Measurements from ENCODE around the gene ZNF880.

Gene ZNF880

GRCh38 chr19:52397310-52398080 lies 27.8 kb downstream of the ZNF880 start, which contains the start of gene ZNF528:
Gene ZNF528 (plus strand): TSS chr19:52397849. CDS start chr19:52402014, 4,165 bp downstream.
- Histone ChIP-seq H3K36me3 (ENCODE audit: insufficient read depth, low read length) (no peaks in the 10 kb centered on the region), H3K9me3 (ENCODE audit: insufficient read depth, low read depth, low read length) (no peaks in the 10 kb centered on the region), H3K79me2 (ENCODE audit: insufficient read depth, low read length) (peaks cover 40% of the 10 kb centered on the region), H3K4me1 (ENCODE audit: insufficient read depth, low read length, poor library complexity, severe bottlenecking) (peaks cover 6% of the 10 kb centered on the region), H3K27me3 (ENCODE audit: insufficient read depth, low read length, poor library complexity, severe bottlenecking) (no peaks in the 10 kb centered on the region), H4K20me1 (ENCODE audit: insufficient read depth, low read length, poor library complexity, severe bottlenecking) (no peaks in the 10 kb centered on the region), H3K4me2 (ENCODE audit: low read depth, low read length, poor library complexity, severe bottlenecking) (peak within 1 kb of the TSS; percentile 74), H3K9me2 (replicated peaks; ENCODE audit: low read depth, low read length) (no peaks in the 10 kb centered on the region), H3F3A (ENCODE audit: low read depth) (no peaks in the 10 kb centered on the region), H3K9ac (ENCODE audit: low read depth, low read length, poor library complexity, severe bottlenecking) (peak within 1 kb of the TSS; percentile 90), H2AFZ (ENCODE audit: low read length) (peak within 1 kb of the TSS; percentile 56), H3K4me3 (ENCODE audit: low read length, poor library complexity, severe bottlenecking) (peak within 1 kb of the TSS; percentile 80)
- TF ChIP-seq EZH2phosphoT487 (IDR thresholded peaks at IDR 0.05; ENCODE audit: borderline replicate concordance), result no peak
- no peak for TF ChIP-seq CTCF (conservative IDR thresholded peaks at IDR 0.05; ENCODE audit: low read length)

- peak overlapping the region; percentile 68 for H3K4me2 ChIP-seq (ENCODE audit: low read depth, low read length, poor library complexity, severe bottlenecking)
- no peaks in the 10 kb centered on the region for H3K9me3 ChIP-seq (ENCODE audit: insufficient read depth, low read depth, low read length)
- no peaks in the 10 kb centered on the region for H3F3A ChIP-seq (ENCODE audit: low read depth)
- H3K4me3 ChIP-seq (ENCODE audit: low read length, poor library complexity, severe bottlenecking), result peak overlapping the region; percentile 80
- no peaks in the 10 kb centered on the region for H3K36me3 ChIP-seq (ENCODE audit: insufficient read depth, low read length)
- peak overlapping the region; percentile 90 for H3K9ac ChIP-seq (ENCODE audit: low read depth, low read length, poor library complexity, severe bottlenecking)
- H3K79me2 ChIP-seq (ENCODE audit: insufficient read depth, low read length), result peaks cover 40% of the 10 kb centered on the region
- H4K20me1 ChIP-seq (ENCODE audit: insufficient read depth, low read length, poor library complexity, severe bottlenecking), result no peaks in the 10 kb centered on the region
- no peaks in the 10 kb centered on the region for H3K9me2 ChIP-seq (replicated peaks; ENCODE audit: low read depth, low read length)
- peak overlapping the region; percentile 56; the same call in 1 of the 2 replicates for H2AFZ ChIP-seq (ENCODE audit: low read length)
- H3K4me1 ChIP-seq (ENCODE audit: insufficient read depth, low read length, poor library complexity, severe bottlenecking), result peaks cover 6% of the 10 kb centered on the region
- peak; percentile 30; the same call in 1 of the 2 replicates for TF ChIP-seq CTCF (conservative IDR thresholded peaks at IDR 0.05; ENCODE audit: low read length)
- TF ChIP-seq EZH2phosphoT487 (IDR thresholded peaks at IDR 0.05; ENCODE audit: borderline replicate concordance), result no peak
- H3K27me3 ChIP-seq (ENCODE audit: insufficient read depth, low read length, poor library complexity, severe bottlenecking), result no peaks in the 10 kb centered on the region
These were observed 28.3 kb downstream of the ZNF880 start for GRCh38 chr19:52398081-52398441.

GRCh38 chr19:52410276-52410675 lies 40.6 kb downstream of the ZNF880 start:
- H3K9me2 ChIP-seq (replicated peaks; ENCODE audit: low read depth, low read length), result no peaks in the 10 kb centered on the region
- H3K36me3 ChIP-seq (ENCODE audit: insufficient read depth, low read length), result peaks cover 30% of the 10 kb centered on the region; the same call in 1 of the 2 replicates
- H3F3A ChIP-seq (ENCODE audit: low read depth), result no peaks in the 10 kb centered on the region

More at GRCh38 chr19:52410276-52410675, 40.6 kb downstream of the ZNF880 start:
- H4K20me1 ChIP-seq (ENCODE audit: insufficient read depth, low read length, poor library complexity, severe bottlenecking), result no peaks in the 10 kb centered on the region
- no peaks in the 10 kb centered on the region for H3K27me3 ChIP-seq (ENCODE audit: insufficient read depth, low read length, poor library complexity, severe bottlenecking)
- no peak overlapping the region for H3K4me3 ChIP-seq (ENCODE audit: low read length, poor library complexity, severe bottlenecking)
- H3K79me2 ChIP-seq (ENCODE audit: insufficient read depth, low read length), result no peaks in the 10 kb centered on the region
- H3K9ac ChIP-seq (ENCODE audit: low read depth, low read length, poor library complexity, severe bottlenecking), result no peak overlapping the region
- no peak overlapping the region for H2AFZ ChIP-seq (ENCODE audit: low read length)
- H3K9me3 ChIP-seq (ENCODE audit: insufficient read depth, low read depth, low read length), result peaks cover 16% of the 10 kb centered on the region; the same call in 1 of the 2 replicates
- H3K4me1 ChIP-seq (ENCODE audit: insufficient read depth, low read length, poor library complexity, severe bottlenecking), result no peaks in the 10 kb centered on the region
- no peak overlapping the region for H3K4me2 ChIP-seq (ENCODE audit: low read depth, low read length, poor library complexity, severe bottlenecking)
- TF ChIP-seq CTCF (conservative IDR thresholded peaks at IDR 0.05; ENCODE audit: low read length) (no peak), EZH2phosphoT487 (IDR thresholded peaks at IDR 0.05; ENCODE audit: borderline replicate concordance) (no peak)

Data from Loucy (cell line).